Neural cell (in vitro differentiated cells): ENCODE measurements around the gene BST1. TPM values are rescaled to one million over a fixed set of nuclear protein-coding genes. Genes with fewer than 3 reads are reported as not detected.

ENCODE experiments used
- H2AFZ ChIP-seq: fragments of 200-600, 300-800 bp; sonication (generic), shearing (Covaris generic); 2 replicates; pipeline ENCODE4 v1.6.0; 2014; ENCODE audit warnings: low read depth, mild to moderate bottlenecking, antibody characterized with exemption, low read length, moderate library complexity
- H3F3A ChIP-seq: fragments of 200-600 bp; shearing (Covaris generic); 2 replicates; pipeline ENCODE4 v1.6.1; 2016; ENCODE audit warnings: mild to moderate bottlenecking, moderate library complexity, mixed read lengths, antibody characterized with exemption, low read length; ENCODE audit not compliant: insufficient read depth, poor library complexity, severe bottlenecking
- H3K27ac ChIP-seq: fragments of 200-600, 300-800 bp; sonication (generic), shearing (Covaris generic); 2 replicates; pipeline ENCODE4 v1.5.1; 2014; ENCODE audit warnings: mild to moderate bottlenecking, low read length, moderate library complexity
- H3K27me3 ChIP-seq: fragments of 300-800, 200-600 bp; sonication (generic), shearing (Covaris generic); 2 replicates; pipeline ENCODE4 v1.6.0; 2014; ENCODE audit warnings: mild to moderate bottlenecking, low read depth, low read length, moderate library complexity; ENCODE audit not compliant: insufficient read depth
- H3K36me3 ChIP-seq: fragments of 300-800, 200-600 bp; sonication (generic), shearing (Covaris generic); 2 replicates; pipeline ENCODE4 v1.5.1; 2014; ENCODE audit warnings: mild to moderate bottlenecking, antibody characterized with exemption, low read length, moderate library complexity; ENCODE audit not compliant: insufficient read depth
- H3K4me2 ChIP-seq: fragments of 300-800, 200-600 bp; sonication (generic), shearing (Covaris generic); 2 replicates; pipeline ENCODE4 v1.6.0; 2014; ENCODE audit warnings: mild to moderate bottlenecking, low read length
- H3K4me3 ChIP-seq: fragments of 300-800, 200-600 bp; sonication (generic), shearing (Covaris generic); 2 replicates; pipeline ENCODE4 v1.5.1; 2014; ENCODE audit warnings: mild to moderate bottlenecking, low read length, moderate library complexity
- H3K79me2 ChIP-seq: fragments of 200-600 bp; shearing (Covaris generic); replicated peaks from 2 replicates; pipeline ENCODE4 v1.6.0; 2014; ENCODE audit warnings: mild to moderate bottlenecking, low read length, moderate library complexity; ENCODE audit not compliant: insufficient read depth
- H3K9ac ChIP-seq: fragments of 300-800, 200-600 bp; sonication (generic), shearing (Covaris generic); 2 replicates; pipeline ENCODE4 v1.6.1; 2016; ENCODE audit warnings: mild to moderate bottlenecking, low read length, mixed read lengths
- H3K9me2 ChIP-seq: fragments of 200-600 bp; shearing (Covaris generic); 2 replicates; pipeline ENCODE4 v1.6.1; 2016; ENCODE audit warnings: mild to moderate bottlenecking, low read length, mixed read lengths; ENCODE audit not compliant: insufficient read depth
- H3K9me3 ChIP-seq: fragments of 200-600, 300-800 bp; sonication (generic), shearing (Covaris generic); 2 replicates; pipeline ENCODE4 v1.6.1; 2016; ENCODE audit warnings: mild to moderate bottlenecking, mixed run types, low read length, moderate library complexity, mixed read lengths
- H4K20me1 ChIP-seq: fragments of 200-600 bp; shearing (Covaris generic); 2 replicates; pipeline ENCODE4 v1.6.1; 2016; ENCODE audit warnings: mild to moderate bottlenecking, mixed run types; ENCODE audit not compliant: insufficient read depth
- EP300 ChIP-seq: fragments of 450-650 bp; conservative IDR thresholded peaks from 2 replicates; pipeline ENCODE4 v1.6.1; 2014; ENCODE audit warnings: antibody characterized with exemption, mild to moderate bottlenecking, moderate library complexity; ENCODE audit not compliant: poor library complexity, severe bottlenecking
- EZH2 ChIP-seq: fragments of 200-600, 300-800 bp; shearing (Covaris generic), sonication (generic); IDR thresholded peaks from 2 replicates; pipeline ENCODE4 v1.6.1; 2014; ENCODE audit warnings: antibody characterized with exemption, low read length, borderline replicate concordance, mild to moderate bottlenecking; ENCODE audit not compliant: insufficient read depth, poor library complexity, severe bottlenecking
- MXI1 ChIP-seq: fragments of 450-650 bp; conservative IDR thresholded peaks from 2 replicates; pipeline ENCODE4 v1.6.1; 2014; ENCODE audit warnings: antibody characterized with exemption, mild to moderate bottlenecking; ENCODE audit not compliant: poor library complexity, severe bottlenecking
- POLR2AphosphoS5 ChIP-seq: IDR thresholded peaks from 2 replicates; pipeline ENCODE4 v1.6.1; 2012
- RAD21 ChIP-seq: fragments of 450-650 bp; conservative IDR thresholded peaks from 2 replicates; pipeline ENCODE4 v1.6.1; 2014; ENCODE audit warnings: antibody characterized with exemption, mild to moderate bottlenecking, moderate library complexity
- REST ChIP-seq: IDR thresholded peaks from 2 replicates; pipeline ENCODE4 v1.6.1; 2012; ENCODE audit warnings: borderline replicate concordance
- SMC3 ChIP-seq: fragments of 450-650 bp; conservative IDR thresholded peaks from 2 replicates; pipeline ENCODE4 v1.6.1; 2014; ENCODE audit warnings: antibody characterized with exemption, mild to moderate bottlenecking, moderate library complexity; ENCODE audit not compliant: poor library complexity
- TAF1 ChIP-seq: IDR thresholded peaks from 2 replicates; pipeline ENCODE4 v1.6.1; 2012; ENCODE audit warnings: low read depth
- polyA plus RNA-seq: library from polyadenylated mRNA; depleted of rRNA; stranded (reverse); fragments of >200 nt; gene quantifications from 2 replicates; pipeline ENCODE4 v1.2.3, GENCODE V29; 2014
- TF ChIP-seq, protein P1 (sequence below): fragments of 450-650 bp; IDR thresholded peaks from 2 replicates; pipeline ENCODE4 v1.5.1; 2014; ENCODE audit warnings: antibody characterized with exemption, mild to moderate bottlenecking, moderate library complexity; ENCODE audit not compliant: poor library complexity, severe bottlenecking

The BST1 gene
- polyA plus RNA-seq, 1 donor from 2014 or later = 1.6 TPM

GRCh38 chr4:15717086-15717485, 14.2 kb downstream of the BST1 start:
- Histone ChIP-seq H3K9me2 (no peaks in the 10 kb centered on the region), H3K27ac (no peak overlapping the region), H3K79me2 (no peaks in the 10 kb centered on the region), H3K9ac (no peak overlapping the region), H4K20me1 (no peaks in the 10 kb centered on the region), H3F3A (no peaks in the 10 kb centered on the region), H3K4me3 (no peak overlapping the region), H3K36me3 (no peaks in the 10 kb centered on the region), H3K9me3 (no peaks in the 10 kb centered on the region), H3K27me3 (no peaks in the 10 kb centered on the region), H2AFZ (no peak overlapping the region), H3K4me2 (no peak overlapping the region)
- TF ChIP-seq TAF1 (no peak), RAD21 (no peak), REST (no peak), EP300 (no peak), POLR2AphosphoS5 (no peak), SMC3 (no peak), MXI1 (no peak), EZH2 (no peak)
- TF ChIP-seq, protein P1, sequence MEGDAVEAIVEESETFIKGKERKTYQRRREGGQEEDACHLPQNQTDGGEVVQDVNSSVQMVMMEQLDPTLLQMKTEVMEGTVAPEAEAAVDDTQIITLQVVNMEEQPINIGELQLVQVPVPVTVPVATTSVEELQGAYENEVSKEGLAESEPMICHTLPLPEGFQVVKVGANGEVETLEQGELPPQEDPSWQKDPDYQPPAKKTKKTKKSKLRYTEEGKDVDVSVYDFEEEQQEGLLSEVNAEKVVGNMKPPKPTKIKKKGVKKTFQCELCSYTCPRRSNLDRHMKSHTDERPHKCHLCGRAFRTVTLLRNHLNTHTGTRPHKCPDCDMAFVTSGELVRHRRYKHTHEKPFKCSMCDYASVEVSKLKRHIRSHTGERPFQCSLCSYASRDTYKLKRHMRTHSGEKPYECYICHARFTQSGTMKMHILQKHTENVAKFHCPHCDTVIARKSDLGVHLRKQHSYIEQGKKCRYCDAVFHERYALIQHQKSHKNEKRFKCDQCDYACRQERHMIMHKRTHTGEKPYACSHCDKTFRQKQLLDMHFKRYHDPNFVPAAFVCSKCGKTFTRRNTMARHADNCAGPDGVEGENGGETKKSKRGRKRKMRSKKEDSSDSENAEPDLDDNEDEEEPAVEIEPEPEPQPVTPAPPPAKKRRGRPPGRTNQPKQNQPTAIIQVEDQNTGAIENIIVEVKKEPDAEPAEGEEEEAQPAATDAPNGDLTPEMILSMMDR = no peak

- Histone ChIP-seq H2AFZ (no peak overlapping the region), H3K4me3 (no peak overlapping the region), H3F3A (no peaks in the 10 kb centered on the region), H3K27me3 (no peaks in the 10 kb centered on the region), H3K27ac (no peak overlapping the region), H3K9me2 (no peaks in the 10 kb centered on the region), H4K20me1 (no peaks in the 10 kb centered on the region), H3K9ac (no peak overlapping the region), H3K36me3 (no peaks in the 10 kb centered on the region), H3K79me2 (no peaks in the 10 kb centered on the region), H3K9me3 (no peaks in the 10 kb centered on the region), H3K4me2 (no peak overlapping the region)
- TF ChIP-seq EZH2 (no peak), TAF1 (no peak), EP300 (no peak), SMC3 (no peak), MXI1 (no peak), RAD21 (no peak), REST (no peak), POLR2AphosphoS5 (no peak)
- TF ChIP-seq, protein P1 = no peak
Observed at GRCh38 chr4:15717657-15718416, 15.0 kb downstream of the BST1 start.
